K562 (cell line): ENCODE results near the gene OR10T2.

ENCODE experiments used
- CTCF ChIP-seq, 3 experiments: IDR thresholded peaks in 2 of 3; conservative IDR thresholded peaks in 1 of 3; 2 replicates each; pipeline ENCODE4 v1.5.1; 2011 to 2012; ENCODE audit warnings: low read length in 3 of 3, mild to moderate bottlenecking in 3 of 3, control low read depth in 2 of 3, improper control_type of control experiment in 1 of 3, inconsistent platforms in 1 of 3, low read depth in 1 of 3, mixed read lengths in 1 of 3, moderate library complexity in 1 of 3; ENCODE audit not compliant: insufficient read depth in 2 of 3
- HMG20A ChIP-seq: fragments of 450-650 bp; formaldehyde crosslinking; conservative IDR thresholded peaks from 2 replicates; pipeline ENCODE4 v1.4.0; 2020; ENCODE audit warnings: mild to moderate bottlenecking, mixed read lengths
- REST ChIP-seq, 2 experiments: fragments of 450-650 bp; formaldehyde crosslinking in 1 of 2; IDR thresholded peaks; 2 replicates each; pipeline versions ENCODE4 v1.4.0 to v1.6.1; 2014 to 2020; ENCODE audit warnings: mild to moderate bottlenecking in 2 of 2, borderline replicate concordance in 1 of 2, low read depth in 1 of 2
- ZFP36 ChIP-seq: fragments of 150-350 bp; IDR thresholded peaks from 2 replicates; pipeline ENCODE4 v1.6.1; 2018; ENCODE audit warnings: low read length, low read depth; ENCODE audit not compliant: partially characterized antibody
- ZNF507 ChIP-seq: conservative IDR thresholded peaks from 2 replicates; pipeline ENCODE4 v1.6.1; 2017; ENCODE audit warnings: missing genetic modification characterization, missing compliant biosample characterization

- TF ChIP-seq HMG20A (CRISPR knock-in tag) (no peak), ZNF507 (tag) (no peak), CTCF (IDR thresholded peaks at IDR 0.05 in 2 of 3, conservative IDR thresholded peaks at IDR 0.05 in 1 of 3; ENCODE audit: insufficient read depth in 2 of 3, low read depth in 1 of 3, low read length in 3 of 3) (no peak), REST (IDR thresholded peaks at IDR 0.05; ENCODE audit: borderline replicate concordance) (no peak), REST (CRISPR knock-in tag; IDR thresholded peaks at IDR 0.05; ENCODE audit: low read depth) (no peak), ZFP36 (no peak)
Measured at GRCh38 chr1:158354255-158354654, 45.0 kb downstream of the OR10T2 start.
